Mesodermal cell (in vitro differentiated cells): Measurements from ENCODE around the gene RGPD3.
"Not testable (repeated sequence)": the region's sequence is repeated elsewhere in the genome, so short reads cannot be mapped to it uniquely, and the experiment has no call there.

Source experiments
- H3K27ac ChIP-seq: 2 replicates; pipeline ENCODE4 v1.7.0; 2013; ENCODE audit warnings: mild to moderate bottlenecking, low read depth, low read length, moderate library complexity; ENCODE audit not compliant: severe bottlenecking
- H3K36me3 ChIP-seq: 2 replicates; pipeline ENCODE4 v1.7.1; 2013; ENCODE audit warnings: mild to moderate bottlenecking, low read length, moderate library complexity; ENCODE audit not compliant: control insufficient read depth, insufficient read depth
- H3K4me1 ChIP-seq: one replicate; pipeline ENCODE4 v1.7.1; 2013; ENCODE audit warnings: mild to moderate bottlenecking, low read length; ENCODE audit not compliant: insufficient read depth, control insufficient read depth, poor library complexity, severe bottlenecking
- H3K4me3 ChIP-seq: 2 replicates; pipeline ENCODE4 v1.7.0; 2013; ENCODE audit warnings: low read length, control low read depth, mild to moderate bottlenecking; ENCODE audit not compliant: insufficient read depth, poor library complexity, severe bottlenecking; ENCODE audit errors: extremely low read depth
- H3K9me3 ChIP-seq: 2 replicates; pipeline ENCODE4 v1.7.1; 2013; ENCODE audit warnings: mild to moderate bottlenecking, low read length, moderate library complexity; ENCODE audit not compliant: control insufficient read depth
- WGBS, 2 experiments: methylation state at CpG; one replicate each; pipeline ENCODE4 v1.1.5; 2013; ENCODE audit warnings: missing lambda C conversion rate in 2 of 2; ENCODE audit not compliant: insufficient coverage in 2 of 2; 5-methylcytosine and 5-hydroxymethylcytosine counted together

Gene RGPD3

GRCh38 chr2:106486551-106487385 lies 18.6 kb upstream of the RGPD3 start, which contains the start of gene CD8B2:
Gene CD8B2, plus strand, starts transcription at chr2:106487364. Its CDS starts 63 bp downstream, at chr2:106487427.
- H3K4me3 ChIP-seq, H3K27ac ChIP-seq, H3K9me3 ChIP-seq, H3K36me3 ChIP-seq, H3K4me1 ChIP-seq: not testable (repeated sequence)
- no CpG with 5 or more reads among the region's 39 CpGs for WGBS, 2 experiments

- not testable (repeated sequence) for H3K4me1 ChIP-seq, H3K27ac ChIP-seq, H3K9me3 ChIP-seq, H3K36me3 ChIP-seq, H3K4me3 ChIP-seq
- WGBS, 2 experiments, result no CpG with 5 or more reads among the region's 1 CpG
These were observed 11.3 kb upstream of the RGPD3 start for GRCh38 chr2:106479563-106479962.

DNA sequence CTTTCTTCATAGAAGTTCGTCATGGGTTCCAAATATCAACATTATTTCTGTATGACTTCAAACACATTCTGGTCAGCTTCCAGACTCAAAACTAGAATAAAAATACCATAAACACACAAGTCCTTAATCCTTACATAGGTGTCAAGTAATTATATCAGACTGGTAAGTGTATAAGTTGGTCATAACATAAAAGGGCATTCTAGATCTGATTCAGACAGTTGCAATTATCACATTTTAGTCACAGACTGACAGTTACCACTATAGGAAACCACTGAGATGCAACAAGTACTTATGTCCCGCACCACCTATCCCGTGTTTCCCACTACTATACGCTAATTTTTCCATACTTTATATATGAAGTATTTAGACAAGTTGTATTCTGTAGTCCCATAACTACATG lies 9.4 kb upstream of the RGPD3 start:
- H3K4me3 ChIP-seq, H3K27ac ChIP-seq, H3K4me1 ChIP-seq, H3K36me3 ChIP-seq, H3K9me3 ChIP-seq: not testable (repeated sequence)
- WGBS, 2 experiments, result 80 to 100% methylated on average over 1 of the region's 4 CpGs

DNA sequence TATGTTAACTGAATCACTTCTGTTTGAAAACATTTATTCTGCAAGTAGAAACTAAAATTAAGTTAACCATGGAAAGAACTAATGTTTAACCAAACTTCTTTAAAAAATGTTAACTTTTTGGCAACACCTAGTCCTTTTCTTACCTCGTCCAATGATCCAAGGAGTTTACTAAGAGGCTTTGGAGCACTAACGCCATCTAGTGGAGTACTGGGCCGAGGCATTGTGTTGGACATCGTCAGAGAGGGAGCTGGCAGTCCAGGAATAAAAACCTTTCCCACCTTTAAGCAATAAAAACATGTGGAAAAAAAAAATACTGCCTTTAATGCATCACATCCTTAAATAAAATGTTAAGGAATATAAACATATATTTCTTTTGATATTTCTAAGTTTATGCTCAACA lies 2.4 kb upstream of the RGPD3 start:
- WGBS, 2 experiments, result no CpG with 5 or more reads among the region's 4 CpGs
- H3K27ac ChIP-seq, H3K4me1 ChIP-seq, H3K9me3 ChIP-seq, H3K36me3 ChIP-seq, H3K4me3 ChIP-seq: not testable (repeated sequence)

GRCh38 chr2:106467516-106467915 lies 697 bp downstream of the RGPD3 start:
- not testable (repeated sequence) for H3K27ac ChIP-seq, H3K9me3 ChIP-seq, H3K4me3 ChIP-seq, H3K36me3 ChIP-seq, H3K4me1 ChIP-seq
- 95% methylated on average over 30 to 31 of the region's 49 CpGs for WGBS, 2 experiments

- not testable (repeated sequence) for H3K4me1 ChIP-seq, H3K27ac ChIP-seq, H3K36me3 ChIP-seq, H3K9me3 ChIP-seq, H3K4me3 ChIP-seq
- WGBS, 2 experiments, result 75% methylated on average over 2 of the region's 10 CpGs; no CpG with 5 or more reads in 1 of the 2 experiments
These were observed 6.3 kb downstream of the RGPD3 start for GRCh38 chr2:106461882-106462281.

DNA sequence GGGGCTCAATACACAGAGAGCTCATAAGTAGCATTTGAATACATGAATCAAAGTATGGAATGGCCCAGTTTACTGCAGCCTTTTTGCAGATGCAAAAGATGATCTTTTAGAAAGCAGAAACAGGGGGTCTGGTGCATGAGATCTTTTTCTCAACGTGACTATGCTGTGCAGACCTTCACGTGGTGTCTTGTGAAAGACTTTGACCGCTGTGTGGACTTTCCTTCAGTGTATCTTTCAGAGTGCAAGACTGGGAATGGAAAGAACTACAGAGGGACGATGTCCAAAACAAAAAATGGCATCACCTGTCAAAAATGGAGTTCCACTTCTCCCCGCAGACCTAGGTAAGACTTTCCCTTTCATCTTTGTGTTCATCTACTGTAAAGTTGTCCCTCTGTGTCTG lies 77.5 kb downstream of the RGPD3 start:
- not testable (repeated sequence) for H3K36me3 ChIP-seq, H3K4me1 ChIP-seq, H3K4me3 ChIP-seq, H3K9me3 ChIP-seq, H3K27ac ChIP-seq
- WGBS, 2 experiments, result 67 to 100% methylated on average over 1 of the region's 5 CpGs

DNA sequence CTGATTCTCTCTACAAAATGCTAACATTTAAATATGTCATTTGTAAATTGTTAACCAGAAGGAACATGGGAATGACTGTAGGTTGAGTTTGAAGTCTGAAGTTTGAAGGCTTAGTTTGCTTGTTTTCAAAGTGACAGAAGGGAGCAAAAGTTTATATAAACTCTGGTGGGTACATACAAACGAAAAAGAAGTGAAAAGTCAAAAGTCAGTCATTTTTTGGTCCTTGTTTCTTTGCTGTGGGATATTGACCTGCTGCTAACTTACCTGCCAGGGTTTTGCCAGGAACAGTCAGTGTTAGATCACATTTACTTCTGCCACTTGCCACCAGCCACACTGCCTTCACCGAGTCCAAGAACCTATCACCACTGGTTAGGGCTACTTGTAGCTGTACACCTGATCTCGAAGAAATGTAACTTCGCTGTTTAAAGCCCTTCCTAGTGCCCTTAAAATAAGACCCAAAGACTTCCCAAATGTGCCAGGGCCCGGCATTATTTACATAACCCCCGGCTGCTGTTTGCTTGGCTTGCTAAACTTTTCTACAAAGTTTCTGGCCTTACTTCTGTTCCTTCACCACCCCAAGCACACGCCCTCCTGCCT lies 79.3 kb downstream of the RGPD3 start:
- not testable (repeated sequence) for H3K4me3 ChIP-seq, H3K27ac ChIP-seq, H3K4me1 ChIP-seq, H3K9me3 ChIP-seq, H3K36me3 ChIP-seq
- WGBS, 2 experiments, result 78 to 81% methylated on average over 1 to 4 of the region's 7 CpGs

DNA sequence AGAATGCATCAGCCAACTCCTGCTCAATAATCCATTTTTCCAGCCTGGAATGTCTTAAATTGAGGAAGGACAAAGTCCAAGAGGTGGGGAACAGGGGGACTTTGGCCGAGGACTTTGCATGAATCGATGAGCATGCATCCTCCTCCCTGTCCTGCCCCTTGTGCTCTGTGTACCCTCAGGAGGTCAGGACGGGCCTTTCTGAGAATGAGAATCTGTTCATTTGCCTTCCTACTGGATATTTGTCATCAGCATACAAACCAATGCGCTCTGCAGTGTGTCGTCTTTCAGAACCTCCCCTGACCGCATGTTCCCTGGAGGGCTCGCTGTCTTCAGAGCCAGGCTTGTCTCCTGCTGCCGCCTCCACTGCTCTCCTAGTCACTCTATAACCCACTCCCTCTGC lies 83.7 kb downstream of the RGPD3 start:
- H3K4me1 ChIP-seq, H3K4me3 ChIP-seq, H3K27ac ChIP-seq, H3K36me3 ChIP-seq, H3K9me3 ChIP-seq: not testable (repeated sequence)
- 70 to 89% methylated on average over 4 to 5 of the region's 8 CpGs for WGBS, 2 experiments

GRCh38 chr2:106381867-106382266 lies 86.3 kb downstream of the RGPD3 start:
- WGBS, 2 experiments, result no CpG with 5 or more reads among the region's 4 CpGs
- H3K36me3 ChIP-seq, H3K27ac ChIP-seq, H3K4me3 ChIP-seq, H3K9me3 ChIP-seq, H3K4me1 ChIP-seq: not testable (repeated sequence)

GRCh38 chr2:106379567-106379966 lies 88.6 kb downstream of the RGPD3 start:
- H3K4me1 ChIP-seq, result not testable (repeated sequence)

More at GRCh38 chr2:106379567-106379966, 88.6 kb downstream of the RGPD3 start:
- no CpG with 5 or more reads among the region's 3 CpGs for WGBS, 2 experiments
- not testable (repeated sequence) for H3K9me3 ChIP-seq, H3K27ac ChIP-seq, H3K36me3 ChIP-seq, H3K4me3 ChIP-seq
